Nephron progenitor cell (in vitro differentiated cells): ENCODE measurements around the gene CASP6.
A peak's percentile ranks its signal among the peaks of the same experiment; 100 is the strongest.

ENCODE experiments used
- DNase-seq: peaks from one replicate; pipeline ENCODE4 v3.0.0; 2021
- H3K27ac Mint-ChIP-seq: 2 replicates; pipeline ENCODE4 v1.8.0; 2021; ENCODE audit warnings: mild to moderate bottlenecking, moderate library complexity, mixed read lengths
- H3K27me3 Mint-ChIP-seq: 2 replicates; pipeline ENCODE4 v1.8.0; 2021; ENCODE audit warnings: mild to moderate bottlenecking, low read depth, mixed read lengths; ENCODE audit not compliant: poor library complexity
- H3K36me3 Mint-ChIP-seq: 2 replicates; pipeline ENCODE4 v1.8.0; 2021; ENCODE audit warnings: low read depth, mixed read lengths
- H3K4me1 Mint-ChIP-seq: 2 replicates; pipeline ENCODE4 v1.8.0; 2021; ENCODE audit warnings: mixed read lengths
- H3K4me3 Mint-ChIP-seq: 2 replicates; pipeline ENCODE4 v1.8.0; 2021; ENCODE audit warnings: mild to moderate bottlenecking, moderate library complexity, mixed read lengths
- H3K9me3 Mint-ChIP-seq: 2 replicates; pipeline ENCODE4 v1.8.0; 2021; ENCODE audit warnings: mild to moderate bottlenecking, moderate library complexity, mixed read lengths
- TF ChIP-seq, protein P1 (sequence below): fragments of 200-600 bp; sonication (generic); IDR thresholded peaks from 2 replicates; pipeline ENCODE4 v1.5.0; 2021; ENCODE audit warnings: antibody characterized with exemption

The CASP6 gene

DNA sequence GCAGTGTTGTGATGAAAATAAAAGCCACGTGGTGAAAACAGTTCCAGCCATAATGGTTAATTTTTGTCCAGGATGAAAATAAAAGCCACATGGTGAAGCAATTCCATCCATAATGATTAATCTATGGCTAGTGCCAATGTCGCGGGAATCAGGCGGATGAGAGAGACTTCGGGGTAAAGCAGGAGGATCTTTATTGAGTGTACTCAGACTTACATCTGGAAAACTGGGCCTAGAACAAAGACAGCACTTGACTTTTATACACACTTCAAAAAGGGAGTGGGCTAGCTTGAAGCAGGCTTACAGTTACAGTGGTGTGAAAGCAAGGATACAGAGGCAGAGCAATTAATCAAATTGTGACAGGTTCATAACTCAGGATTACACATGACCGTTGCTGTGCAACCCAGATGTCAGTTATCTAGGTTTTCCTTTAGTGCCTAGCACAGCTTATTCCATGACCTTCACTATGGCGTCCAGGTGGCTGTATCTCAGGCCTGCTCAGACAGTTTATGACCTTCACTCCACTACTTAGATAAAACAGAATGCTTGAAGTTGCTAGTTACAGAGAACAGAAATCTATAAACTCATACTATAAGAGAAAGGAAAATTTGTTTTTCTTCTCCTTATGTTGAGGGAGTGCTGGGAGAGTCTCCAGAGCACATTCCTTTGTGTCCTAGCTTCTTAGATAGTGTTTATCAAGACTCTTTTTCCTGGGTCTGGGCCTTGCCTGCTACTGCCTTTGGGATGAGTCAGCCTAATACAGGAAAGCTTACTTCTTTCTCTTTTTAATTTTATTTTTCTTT is 32.5 kb upstream of the CASP6 start:
- H3K9me3 Mint-ChIP-seq = peaks cover 3% of the 10 kb centered on the region
- DNase-seq = no peak
- H3K27ac Mint-ChIP-seq = no peak overlapping the region
- peaks cover under 1% of the 10 kb centered on the region for H3K4me1 Mint-ChIP-seq
- peaks cover 10% of the 10 kb centered on the region for H3K27me3 Mint-ChIP-seq
- no peaks in the 10 kb centered on the region for H3K36me3 Mint-ChIP-seq
- TF ChIP-seq, protein P1, sequence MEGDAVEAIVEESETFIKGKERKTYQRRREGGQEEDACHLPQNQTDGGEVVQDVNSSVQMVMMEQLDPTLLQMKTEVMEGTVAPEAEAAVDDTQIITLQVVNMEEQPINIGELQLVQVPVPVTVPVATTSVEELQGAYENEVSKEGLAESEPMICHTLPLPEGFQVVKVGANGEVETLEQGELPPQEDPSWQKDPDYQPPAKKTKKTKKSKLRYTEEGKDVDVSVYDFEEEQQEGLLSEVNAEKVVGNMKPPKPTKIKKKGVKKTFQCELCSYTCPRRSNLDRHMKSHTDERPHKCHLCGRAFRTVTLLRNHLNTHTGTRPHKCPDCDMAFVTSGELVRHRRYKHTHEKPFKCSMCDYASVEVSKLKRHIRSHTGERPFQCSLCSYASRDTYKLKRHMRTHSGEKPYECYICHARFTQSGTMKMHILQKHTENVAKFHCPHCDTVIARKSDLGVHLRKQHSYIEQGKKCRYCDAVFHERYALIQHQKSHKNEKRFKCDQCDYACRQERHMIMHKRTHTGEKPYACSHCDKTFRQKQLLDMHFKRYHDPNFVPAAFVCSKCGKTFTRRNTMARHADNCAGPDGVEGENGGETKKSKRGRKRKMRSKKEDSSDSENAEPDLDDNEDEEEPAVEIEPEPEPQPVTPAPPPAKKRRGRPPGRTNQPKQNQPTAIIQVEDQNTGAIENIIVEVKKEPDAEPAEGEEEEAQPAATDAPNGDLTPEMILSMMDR = no peak
- H3K4me3 Mint-ChIP-seq = no peak overlapping the region

- TF ChIP-seq, protein P1 = no peak
- Mint-ChIP-seq H3K4me3 (no peak overlapping the region), H3K9me3 (peaks cover 3% of the 10 kb centered on the region), H3K36me3 (no peaks in the 10 kb centered on the region), H3K27ac (no peak overlapping the region), H3K27me3 (peaks cover 19% of the 10 kb centered on the region), H3K4me1 (peaks cover 8% of the 10 kb centered on the region)
- no peak for DNase-seq
These were observed 30.5 kb upstream of the CASP6 start for GRCh38 chr4:109733728-109734127.

DNA sequence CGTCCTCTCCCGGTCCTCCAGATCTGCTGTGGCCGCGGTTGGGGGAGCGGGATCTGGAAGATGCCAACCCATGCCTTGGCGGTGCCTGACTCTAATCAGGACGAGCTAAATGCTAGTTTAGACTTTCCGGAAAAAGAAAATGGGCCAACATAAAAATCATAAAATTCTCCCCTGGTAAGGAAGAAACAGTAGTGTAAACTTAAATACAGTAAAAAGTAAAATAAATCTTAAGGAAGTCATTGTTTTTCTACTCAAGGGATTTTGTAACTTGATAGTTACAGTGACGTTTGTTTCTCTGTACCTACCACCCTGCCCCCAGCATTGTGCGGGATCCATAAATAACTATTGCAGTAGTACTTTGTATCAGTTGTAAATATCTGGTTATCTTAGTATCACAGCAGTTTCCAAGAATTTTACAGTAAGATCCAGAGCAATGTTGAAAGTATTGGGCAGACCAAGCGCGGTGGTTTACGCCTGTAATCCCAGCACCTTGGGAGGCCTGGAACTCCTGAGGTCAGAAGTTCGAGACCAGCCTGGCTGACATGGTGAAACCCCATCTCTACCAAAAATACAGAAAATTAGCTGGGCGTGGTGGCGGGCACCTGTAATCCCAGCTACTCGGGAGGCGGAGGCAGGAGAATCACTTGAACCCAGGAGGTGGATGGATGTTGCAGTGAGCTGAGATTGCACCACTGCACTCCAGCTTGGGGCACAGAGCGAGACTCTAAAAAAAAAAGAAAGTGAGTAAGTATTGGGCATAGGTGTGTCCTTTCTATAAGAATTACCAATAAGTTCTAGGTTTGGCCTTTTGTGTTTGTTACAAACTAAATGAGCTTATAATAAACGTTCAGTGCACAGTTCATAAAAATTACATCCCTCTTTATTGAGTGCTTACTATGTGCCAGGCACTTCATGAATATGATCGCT is 27.6 kb upstream of the CASP6 start:
- TF ChIP-seq, protein P1 = no peak
- Mint-ChIP-seq H3K9me3 (peaks cover 3% of the 10 kb centered on the region), H3K36me3 (peaks cover 5% of the 10 kb centered on the region), H3K4me3 (peak overlapping the region; percentile 86), H3K27ac (no peak overlapping the region), H3K4me1 (peaks cover 18% of the 10 kb centered on the region), H3K27me3 (peaks cover 27% of the 10 kb centered on the region)
- no peak for DNase-seq

- H3K4me1 Mint-ChIP-seq = peaks cover 18% of the 10 kb centered on the region
- no peaks in the 10 kb centered on the region for H3K9me3 Mint-ChIP-seq
- H3K4me3 Mint-ChIP-seq = peak within 1 kb of the TSS; percentile 94
- H3K27me3 Mint-ChIP-seq = peaks cover 30% of the 10 kb centered on the region
- no peak within 1 kb of the TSS for H3K27ac Mint-ChIP-seq
- TF ChIP-seq, protein P1 = no peak
- peaks cover 5% of the 10 kb centered on the region for H3K36me3 Mint-ChIP-seq
- DNase-seq = peak; percentile 74
These were observed 26.7 kb upstream of the CASP6 start, which contains the start of gene PLA2G12A for GRCh38 chr4:109729718-109730618. PLA2G12A (minus strand) TSS chr4:109730070; CDS start chr4:109729809, 261 bp downstream.

DNA sequence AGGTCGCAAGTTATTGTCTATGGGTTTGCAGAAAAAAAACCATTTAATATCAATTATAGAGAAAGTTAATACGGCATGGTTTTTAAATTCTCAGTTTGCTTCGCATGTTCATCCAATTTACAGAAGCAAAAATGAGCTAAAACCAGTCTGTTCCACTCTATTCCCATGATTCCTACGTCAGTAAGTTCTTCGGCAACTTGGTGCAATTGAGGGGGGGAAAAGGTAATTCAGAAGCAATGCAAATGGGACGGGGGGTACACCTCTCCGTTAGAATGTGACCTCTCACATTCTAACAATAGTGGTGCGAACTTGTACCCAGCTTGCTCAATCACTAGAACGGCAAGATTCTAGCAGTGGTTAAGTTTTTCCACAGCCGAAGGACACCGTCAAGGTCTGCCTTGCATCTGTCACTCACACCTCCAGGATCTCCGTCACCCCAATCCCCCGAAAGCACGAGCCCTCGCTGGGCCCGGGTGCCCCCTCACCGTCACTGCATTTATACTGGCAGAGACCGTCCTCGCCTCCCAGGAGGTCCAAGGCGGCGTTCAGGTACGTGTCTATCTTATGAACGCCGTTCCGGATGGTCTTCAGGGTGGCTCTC is 26.0 kb upstream of the CASP6 start:
- Mint-ChIP-seq H3K4me1 (peaks cover 18% of the 10 kb centered on the region), H3K27ac (no peak overlapping the region), H3K9me3 (no peaks in the 10 kb centered on the region), H3K4me3 (peak overlapping the region; percentile 94), H3K27me3 (peaks cover 30% of the 10 kb centered on the region), H3K36me3 (peaks cover 5% of the 10 kb centered on the region)
- TF ChIP-seq, protein P1 = no peak
- no peak for DNase-seq
